Stimulated activated CD8-positive, alpha-beta memory T cell treated with anti-CD3 and anti-CD28 coated beads, Interleukin-15, amount 100 ng/mL, for 24 hours (primary cell): ENCODE results near the gene ATAD2B.

ENCODE experiments used
- DNase-seq: peaks from one replicate; pipeline ENCODE4 v3.0.0-alpha.2; 2020; ENCODE audit warnings: low read depth

ATAD2B gene

DNA sequence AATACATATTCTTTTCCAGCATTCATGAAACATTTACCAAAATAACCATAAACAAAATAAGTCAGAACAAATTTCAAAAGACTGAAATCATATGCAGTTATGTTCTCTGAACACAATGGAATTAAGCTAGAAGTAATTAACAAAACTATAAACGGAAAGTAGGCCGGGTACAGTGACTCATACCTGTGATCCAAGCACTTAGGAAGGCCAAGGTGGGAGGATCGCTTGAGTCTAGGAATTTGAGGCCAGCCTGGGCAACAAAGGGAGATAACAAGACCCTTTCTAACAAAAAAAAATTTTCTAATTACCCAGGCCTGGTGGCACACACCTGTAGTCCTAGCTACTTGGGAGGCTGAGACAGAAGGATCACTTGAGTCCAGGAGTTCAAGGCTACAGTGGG, 14.9 kb downstream of the ATAD2B start:
- no peak for DNase-seq

DNA sequence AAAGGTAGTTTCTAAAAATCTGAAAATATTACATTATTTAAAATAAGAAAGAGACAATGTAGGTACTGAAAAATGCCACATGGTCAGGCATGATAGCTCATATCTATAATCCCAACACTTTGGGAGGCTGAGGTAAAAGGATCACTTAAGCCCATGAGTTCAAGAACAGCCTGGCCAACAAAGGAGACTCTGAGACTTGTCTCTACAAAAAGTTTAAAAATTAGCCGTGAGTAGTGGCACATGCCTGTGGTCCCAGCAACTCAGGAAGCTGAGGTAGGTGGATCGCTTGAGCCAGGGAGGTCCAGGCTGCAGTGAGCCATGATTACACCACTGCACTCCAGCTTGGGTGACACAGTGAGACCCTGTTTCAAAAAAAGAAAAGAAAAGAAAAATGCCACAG, 21.8 kb downstream of the ATAD2B start:
- DNase-seq, result no peak

DNA sequence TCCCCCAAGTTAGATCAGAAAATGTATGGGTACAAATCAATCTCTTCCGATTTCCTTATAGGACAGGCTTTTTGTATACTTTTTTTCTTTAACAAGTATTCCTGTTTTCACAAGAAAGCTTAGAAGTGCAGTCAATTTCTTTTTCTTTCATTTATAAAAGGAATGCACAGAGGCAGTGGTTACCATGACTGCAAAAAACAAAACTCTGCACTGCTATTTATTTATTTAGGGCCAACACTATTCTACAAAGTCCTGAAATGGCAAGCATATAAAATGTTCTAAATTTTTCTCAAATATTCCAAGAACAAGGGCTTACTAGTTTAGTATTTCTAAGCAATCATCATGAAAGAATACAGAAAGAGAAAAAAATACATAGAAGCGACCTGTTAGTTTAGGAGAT, 22.2 kb downstream of the ATAD2B start:
- no peak for DNase-seq

DNA sequence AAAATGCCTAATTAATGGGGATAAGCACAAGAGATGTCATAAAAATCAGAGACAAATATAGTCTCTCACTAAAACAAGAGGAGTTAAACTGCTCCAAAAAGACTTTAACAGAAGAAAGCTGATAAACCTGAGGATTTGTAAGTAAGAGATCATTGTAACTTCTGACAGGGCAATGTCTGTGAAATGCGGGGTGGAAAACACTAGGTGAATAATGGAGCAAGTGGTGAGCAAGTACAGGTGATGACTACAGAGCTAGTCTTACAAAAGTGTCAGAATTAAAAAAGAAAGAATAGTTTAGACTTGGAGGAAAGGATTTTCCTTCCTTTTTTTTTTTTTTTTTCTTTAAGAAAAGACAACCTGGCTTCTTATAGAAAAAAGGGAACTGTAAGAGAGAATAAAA, 22.7 kb downstream of the ATAD2B start:
- DNase-seq, result no peak

DNA sequence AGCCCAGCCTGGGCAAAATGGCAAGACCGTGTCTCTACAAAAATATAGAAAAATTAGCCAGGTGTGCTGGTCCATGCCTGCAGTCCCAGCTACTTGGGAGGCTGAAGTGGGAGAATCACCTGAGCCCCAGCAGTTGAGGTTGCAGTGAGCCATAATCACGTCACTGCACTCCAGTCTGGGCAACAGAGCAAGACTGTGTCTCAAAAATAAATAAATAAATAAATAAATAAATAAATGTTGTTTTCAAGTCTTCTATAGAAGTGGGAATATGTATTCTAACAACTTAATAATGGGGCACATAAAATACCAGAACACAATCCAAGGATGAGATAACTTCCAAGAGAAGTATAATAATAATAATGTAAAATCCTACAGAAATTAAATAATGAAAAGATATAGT, 23.9 kb downstream of the ATAD2B start:
- DNase-seq, result no peak

DNA sequence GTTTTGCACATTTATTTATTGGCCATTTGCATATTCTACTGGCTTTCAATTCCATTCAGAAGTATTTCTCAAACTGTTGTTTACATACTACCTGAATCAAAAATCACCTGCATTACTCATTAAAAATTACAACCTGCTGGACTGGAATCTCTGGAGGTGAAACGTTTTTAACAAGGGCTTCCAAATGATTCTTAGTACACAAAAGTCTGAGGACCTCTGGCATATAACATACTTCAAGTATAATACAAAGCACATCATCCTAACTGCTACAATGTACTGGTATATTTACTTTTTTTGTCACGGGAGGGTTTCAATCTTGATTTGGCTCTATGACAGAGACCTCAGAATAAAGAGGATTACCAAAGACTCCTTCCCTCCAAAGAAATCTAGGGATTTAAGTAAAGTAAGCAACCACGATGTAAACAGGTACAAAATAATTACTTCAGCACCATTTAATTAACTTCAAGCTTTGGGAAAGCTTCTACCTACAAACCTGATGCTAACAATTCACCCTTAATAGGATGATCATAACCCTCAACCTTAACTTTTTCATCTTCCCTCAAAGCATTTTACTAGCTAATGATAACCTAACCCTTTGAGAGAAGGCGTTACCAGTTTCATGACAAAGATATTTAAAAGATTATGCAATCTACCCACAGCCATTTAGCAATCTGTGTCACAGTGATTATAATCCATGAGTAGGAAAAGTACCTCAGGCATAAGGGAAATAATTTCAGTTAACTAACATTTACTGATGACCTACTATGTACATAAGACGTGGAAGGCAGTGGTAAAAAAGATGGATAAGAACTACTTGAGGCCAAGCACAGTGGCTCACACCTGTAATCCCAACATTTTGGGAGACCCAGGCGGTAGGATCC, 24.7 kb downstream of the ATAD2B start:
- DNase-seq, result no peak

DNA sequence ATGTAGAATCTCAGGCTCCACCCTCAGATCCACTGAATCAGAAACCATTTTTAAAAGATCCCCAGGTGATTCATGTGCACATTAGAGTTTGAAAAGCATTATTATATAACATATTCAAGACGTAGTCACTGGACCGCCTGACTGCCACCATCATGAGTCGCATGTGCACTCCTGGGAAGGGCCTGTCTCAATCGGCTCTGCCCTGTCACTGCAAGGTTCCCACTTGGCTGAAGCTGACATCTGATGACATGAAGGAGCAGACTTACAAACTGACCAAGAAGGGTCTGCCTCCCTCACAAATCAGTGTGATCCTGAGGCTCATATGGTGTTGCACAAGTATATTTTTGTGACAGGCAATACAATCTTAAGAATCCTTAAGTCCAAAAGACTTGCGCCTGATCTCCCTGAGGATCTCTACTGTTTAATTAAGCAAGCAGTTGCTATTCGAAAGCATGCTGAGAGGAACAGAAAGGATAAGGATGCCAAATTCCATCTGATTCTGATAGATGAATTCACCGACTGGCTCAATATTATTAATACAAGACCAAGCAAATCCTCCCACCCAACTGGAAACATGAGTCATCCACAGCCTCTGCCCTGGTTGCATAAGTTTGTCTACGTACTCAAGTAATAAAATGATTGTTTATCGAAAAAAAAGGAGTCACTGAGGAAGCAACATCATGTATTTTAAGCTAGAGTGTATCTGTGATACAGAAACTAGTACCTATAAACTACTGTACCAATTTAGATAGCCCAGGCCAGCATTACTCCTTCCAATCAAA, 26.2 kb downstream of the ATAD2B start:
- no peak for DNase-seq

DNA sequence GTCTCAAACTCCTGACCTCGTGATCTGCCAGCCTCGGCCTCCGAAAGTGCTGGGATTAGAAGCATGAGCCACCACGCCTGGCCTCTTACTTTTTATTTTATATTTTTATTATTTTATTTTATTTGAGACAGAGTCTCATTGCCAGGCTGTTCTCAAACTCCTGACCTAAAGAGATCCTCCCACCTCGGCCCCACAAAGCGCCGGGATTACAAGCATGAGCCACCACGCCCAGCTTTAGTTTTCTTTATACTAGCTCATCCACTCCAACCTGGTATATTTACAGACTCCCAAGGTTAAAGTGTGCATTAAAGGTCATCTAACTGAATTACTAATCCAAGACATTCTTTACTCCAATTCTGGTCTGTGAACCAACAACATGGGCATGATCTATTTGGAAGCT, 26.8 kb downstream of the ATAD2B start:
- no peak for DNase-seq

DNA sequence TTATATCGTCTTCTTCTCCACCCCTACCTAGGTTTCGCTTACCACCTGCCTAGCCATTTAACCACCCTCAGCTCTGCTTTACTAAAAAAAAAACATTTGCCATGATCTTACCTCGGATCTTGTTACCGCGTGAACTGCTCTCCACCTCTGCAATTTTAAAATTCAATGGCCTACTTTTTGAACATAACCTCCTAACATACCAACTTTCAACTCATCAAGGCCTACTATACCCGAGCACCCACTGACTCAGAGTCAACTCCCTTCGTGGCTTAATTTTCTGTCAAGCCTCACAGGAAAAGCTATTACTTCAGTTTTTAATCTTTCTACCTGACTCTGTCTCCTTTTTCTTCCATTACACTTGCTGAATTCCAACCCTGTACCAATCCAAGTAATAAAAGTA, 55.7 kb downstream of the ATAD2B start:
- DNase-seq, result no peak

DNA sequence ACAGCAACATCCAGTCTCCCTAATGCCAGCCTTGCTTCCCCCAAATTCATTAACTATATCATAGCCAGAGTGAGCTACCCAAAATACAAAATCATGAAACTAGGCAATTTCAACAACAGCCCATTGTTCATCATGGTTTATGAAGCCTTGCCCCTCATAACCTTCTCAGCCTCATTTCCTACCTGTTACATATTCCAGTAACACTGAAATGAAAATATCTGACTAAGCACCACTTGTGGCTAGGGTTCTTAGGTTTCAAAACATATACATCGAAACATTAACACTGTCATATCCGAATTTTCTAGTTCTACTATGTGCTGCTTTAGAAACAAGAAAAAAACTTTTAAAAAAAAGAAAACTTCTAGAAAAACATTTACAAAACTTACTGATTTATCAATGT, 59.5 kb downstream of the ATAD2B start:
- DNase-seq, result no peak

DNA sequence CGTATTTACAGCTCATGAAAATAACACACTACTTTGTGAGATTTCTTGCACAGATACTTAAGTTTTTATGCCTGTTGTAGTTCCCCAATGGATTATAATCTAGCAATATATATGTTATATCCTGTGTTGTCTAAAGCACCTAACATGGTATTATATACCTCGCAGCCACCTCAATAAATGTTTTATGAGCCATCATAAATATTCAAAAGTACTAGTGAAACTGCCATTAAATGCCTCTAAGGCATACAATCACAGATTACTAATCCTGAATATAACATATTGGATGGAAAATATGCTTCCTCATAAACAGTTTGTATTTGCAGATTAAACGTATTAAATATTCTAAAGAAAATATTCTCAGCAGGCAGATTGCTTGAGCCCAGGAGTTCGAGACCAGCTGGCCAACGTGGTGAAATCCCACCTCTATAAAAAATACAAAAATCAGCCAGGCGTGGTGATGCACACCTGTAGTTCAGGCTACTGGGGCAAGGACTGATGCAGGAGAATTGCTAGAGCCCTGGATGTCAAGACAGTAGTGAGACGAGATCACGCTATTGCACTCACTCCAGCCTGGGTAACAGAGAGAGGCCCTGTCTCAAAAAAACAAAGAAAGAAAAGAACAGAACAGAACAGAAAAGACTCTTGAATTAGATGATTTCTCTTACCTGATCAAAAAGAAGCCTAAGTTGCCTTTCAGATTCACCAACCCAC, 64.1 kb downstream of the ATAD2B start:
- DNase-seq, result no peak

DNA sequence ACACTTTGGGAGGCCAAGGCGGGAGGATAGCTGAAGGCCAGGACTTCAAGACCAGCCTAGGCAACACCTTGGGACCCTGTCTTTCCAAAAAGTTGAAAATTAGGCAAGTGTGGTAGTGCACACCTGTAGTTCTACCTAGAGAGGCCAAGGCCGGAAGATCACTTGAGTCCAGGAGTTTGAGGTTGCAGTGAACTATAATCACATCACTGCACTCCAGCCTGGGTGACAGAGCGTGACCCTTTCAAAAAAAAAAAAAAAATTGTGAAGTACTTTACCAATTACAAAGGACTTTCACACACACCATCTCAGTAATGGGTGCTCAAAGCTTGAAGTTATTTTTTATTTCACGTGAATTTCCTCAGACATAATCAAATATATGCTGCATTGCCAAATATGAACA, 65.0 kb downstream of the ATAD2B start:
- no peak for DNase-seq

DNA sequence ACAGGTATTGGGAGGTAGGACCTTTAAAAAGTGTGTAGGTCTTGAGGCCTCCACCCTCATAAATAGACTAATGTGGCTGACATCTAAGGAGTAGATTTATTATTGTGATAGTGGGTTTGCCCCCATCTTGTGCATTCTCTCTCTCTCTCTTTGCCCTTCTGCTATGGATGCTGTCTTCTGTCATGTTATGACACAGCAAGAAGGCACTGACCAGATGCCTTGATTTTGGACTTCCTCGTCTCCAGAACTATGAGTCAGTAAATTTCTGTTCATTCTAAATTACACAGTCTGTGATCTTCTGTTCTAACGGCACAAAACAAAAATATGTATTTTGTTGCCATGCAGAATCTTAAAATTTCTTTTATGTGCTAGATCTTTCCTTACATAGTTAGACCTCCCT, 66.9 kb downstream of the ATAD2B start:
- DNase-seq, result no peak

DNA sequence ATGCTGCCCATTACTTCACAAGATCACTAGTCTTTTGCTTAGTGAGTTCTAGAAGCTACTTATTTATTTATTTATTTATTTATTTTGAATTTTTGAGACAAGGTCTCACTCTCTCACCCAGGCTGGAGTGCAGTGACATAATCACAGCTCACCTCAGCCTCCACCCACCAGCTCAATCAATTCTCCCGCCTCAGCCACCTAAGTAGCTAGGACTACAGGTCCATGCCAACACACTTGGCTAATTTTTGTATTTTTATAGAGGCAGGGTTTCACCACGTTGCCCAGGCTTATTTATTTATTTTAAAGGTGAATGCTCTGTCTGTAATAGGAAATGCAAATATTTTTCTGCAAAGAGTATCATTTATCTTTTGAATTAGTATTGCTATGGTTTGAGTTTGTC, 67.7 kb downstream of the ATAD2B start:
- no peak for DNase-seq

DNA sequence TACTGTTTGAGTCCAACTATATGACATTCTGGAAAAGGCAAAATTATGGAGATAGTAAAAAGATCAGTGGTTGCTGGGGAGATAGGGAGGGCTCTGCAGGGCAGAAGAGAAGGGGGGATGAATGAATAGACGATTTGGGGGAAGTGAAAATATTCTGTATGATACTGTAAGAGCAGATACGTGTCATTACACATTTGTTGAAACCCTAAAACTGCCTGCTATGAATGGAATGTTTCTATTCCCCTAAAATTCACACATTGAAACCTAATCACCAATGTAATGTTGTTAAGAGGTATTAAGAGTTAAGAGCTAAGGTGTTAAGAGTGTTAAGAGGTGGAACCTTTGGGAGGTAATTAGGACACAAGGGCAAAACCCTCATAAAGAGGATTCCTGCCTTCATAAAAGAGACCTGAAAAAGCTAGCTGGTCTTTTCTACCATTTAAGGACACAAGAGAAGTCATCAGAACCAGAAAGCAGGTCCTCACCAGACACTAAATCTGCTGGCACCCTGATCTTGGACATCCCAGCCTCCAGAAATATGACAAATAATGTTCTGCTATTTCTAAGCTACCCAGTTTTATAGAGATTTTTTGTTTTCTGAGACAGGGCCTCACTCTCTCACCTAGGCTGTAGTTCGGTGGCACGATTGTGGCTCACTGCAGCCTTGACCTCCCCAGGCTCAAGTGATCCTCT, 76.2 kb downstream of the ATAD2B start:
- no peak for DNase-seq

DNA sequence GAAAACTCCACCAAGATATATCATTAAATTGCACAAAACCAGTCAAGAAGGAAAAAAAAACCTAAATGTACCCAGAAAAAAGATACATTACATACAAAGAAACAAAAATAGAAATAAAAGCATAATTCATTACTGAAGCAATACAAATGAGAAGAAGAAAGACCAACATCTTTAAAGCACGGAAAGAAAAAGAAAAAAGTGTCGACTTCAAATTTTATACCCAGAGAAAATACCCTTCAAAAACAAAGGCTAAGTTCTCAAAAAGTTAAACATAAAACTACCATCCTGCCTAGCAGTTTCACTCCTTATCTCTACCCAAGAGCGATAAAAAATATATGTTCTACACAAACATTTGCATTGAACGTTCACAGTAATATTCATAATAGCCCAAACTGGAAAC, 82.0 kb downstream of the ATAD2B start:
- no peak for DNase-seq

DNA sequence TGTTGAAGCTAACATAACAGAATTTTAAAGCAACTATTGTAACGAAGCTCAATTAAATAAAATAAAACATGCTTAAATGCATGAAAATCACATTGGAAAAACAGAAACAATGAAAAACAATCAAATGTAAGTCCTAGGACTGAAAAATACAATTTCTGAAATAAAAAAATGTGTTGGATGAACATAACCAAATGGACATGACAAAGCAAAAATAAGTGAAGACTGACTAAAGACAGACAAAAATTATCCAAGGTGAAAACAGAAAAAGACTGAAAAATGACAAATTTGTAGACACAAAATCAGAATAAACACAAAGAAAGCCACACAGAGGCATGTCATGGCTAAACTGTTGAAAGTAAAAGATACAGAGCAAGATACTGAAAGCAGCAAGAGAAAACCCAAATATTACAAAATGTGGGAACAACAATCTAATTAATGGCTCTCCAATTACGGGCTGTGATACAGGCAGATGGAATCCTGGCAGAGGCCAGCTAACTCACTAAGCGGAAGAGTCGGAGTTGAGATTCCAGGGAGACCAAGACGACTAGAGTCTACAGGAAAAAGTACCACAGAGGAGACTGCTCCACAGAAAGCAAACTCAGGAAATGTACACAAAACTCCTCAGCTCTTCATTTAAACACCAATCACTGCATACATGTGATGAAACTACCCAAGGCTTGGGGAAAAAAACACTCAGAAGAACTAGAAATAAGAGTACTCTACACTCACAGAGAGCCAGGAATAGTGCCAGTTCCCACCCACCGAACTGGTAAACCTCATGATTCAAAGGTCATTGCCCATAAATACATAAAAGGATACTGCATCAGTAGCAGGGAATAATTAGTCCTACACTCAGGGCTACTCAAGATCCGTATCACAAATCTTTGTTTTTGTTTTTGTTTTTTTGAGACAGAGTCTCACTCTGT, 83.6 kb downstream of the ATAD2B start:
- no peak for DNase-seq

DNA sequence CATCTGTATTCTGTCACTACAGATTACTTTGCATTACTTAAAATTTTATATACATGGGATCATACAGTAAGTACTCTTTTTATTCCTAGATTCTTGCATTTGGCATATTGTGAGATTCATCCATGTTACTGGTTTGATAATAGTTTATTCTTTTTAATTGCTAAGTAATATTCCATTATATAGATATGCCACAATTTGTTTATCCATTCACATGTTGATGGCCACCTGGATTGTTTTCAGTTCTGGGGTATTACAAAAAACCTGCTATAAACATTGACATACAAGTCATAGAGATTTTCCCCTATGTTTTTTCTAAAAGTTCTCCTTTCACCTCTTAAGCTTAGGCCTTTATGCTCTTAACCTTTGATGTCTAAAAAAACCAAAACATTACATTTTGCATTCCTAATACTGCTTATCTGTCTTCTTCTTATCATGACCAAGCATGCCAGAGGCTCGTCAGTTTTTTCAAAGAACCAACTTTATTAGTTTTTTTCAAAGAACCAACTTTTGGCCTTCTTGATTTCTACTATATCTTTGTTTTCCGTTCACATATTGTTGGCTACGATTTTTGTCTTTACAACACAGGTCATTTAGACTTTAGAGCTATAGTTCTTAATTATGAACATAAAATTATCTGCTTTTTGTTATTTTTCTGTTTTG, 86.9 kb downstream of the ATAD2B start:
- DNase-seq, result no peak

DNA sequence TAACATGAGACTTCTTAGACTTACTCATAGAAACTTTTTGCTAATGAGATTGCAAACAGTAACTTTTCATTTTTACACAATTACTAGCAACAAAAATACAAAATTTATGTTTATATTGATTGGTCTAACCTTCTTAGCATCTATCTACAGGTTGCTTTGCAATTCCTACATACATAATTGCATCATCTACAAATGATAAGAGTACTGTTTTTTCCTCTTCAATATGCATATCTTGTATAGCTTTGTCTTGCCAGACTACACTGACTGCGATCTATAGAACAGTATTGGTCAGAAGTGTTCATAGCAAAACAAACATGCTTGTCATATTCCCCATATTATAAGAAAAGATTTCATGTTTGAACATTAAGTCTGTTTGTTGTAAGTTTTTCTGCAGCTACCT, 87.9 kb downstream of the ATAD2B start:
- no peak for DNase-seq

DNA sequence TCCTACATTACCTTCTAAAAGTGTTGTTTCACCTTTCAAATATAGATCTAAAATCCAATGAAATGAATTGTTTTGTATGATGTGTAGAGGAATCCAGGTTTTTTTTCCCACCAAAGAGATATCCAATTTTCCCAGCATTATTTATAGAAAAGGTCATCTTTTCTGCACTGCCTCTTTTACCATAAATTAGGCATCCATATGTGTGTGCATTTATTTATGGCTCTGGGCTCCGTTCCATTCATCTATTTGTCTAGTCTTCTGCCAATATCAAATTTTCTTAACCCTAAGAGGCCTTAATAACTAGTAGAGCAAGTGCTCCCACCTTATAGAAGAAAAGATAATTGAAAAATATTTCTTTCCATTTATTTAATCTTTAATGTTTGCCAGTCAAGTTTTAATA, 88.3 kb downstream of the ATAD2B start:
- no peak for DNase-seq

DNA sequence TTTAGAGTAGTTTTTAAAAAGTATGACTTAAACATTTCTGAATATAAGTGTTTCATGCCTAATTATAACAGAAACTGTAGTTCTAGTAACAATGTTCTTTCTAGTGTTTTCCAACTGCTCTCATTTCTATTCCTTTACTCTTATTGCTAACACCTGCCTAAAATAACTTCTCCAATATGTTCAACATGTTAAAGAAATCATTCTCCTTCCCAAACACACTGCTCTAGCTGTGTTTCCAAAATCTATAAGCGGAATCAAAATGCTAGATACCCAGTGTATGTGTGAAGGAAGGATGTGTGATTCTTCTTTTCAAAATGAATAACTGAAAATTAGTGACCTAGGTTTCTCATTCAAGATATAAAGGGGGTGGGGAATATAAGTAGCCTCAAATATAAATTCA, 89.1 kb downstream of the ATAD2B start:
- DNase-seq, result no peak
